H1 (cell line): ENCODE measurements around the gene RASSF10. TPM values are rescaled to one million over a fixed set of nuclear protein-coding genes. Genes with fewer than 3 reads are reported as not detected.

Experiments used
- CTCF ChIA-PET: fragments of 300-600 bp; sonication (Branson Sonifier 250); formaldehyde crosslinking; loops from one replicate; lab custom pipeline; 2021; ENCODE audit not compliant: partially characterized antibody; lab: Charles Lee
- POLR2A ChIA-PET: fragments of 300-600 bp; sonication (Branson Sonifier 250); formaldehyde crosslinking; loops from one replicate; lab custom pipeline; 2021; ENCODE audit warnings: inconsistent platforms; ENCODE audit not compliant: partially characterized antibody; lab: Charles Lee
- DNase-seq, 2 experiments: peaks; one replicate each; pipeline versions ENCODE4 v3.0.0 to v3.0.0-alpha.2; 2010 to 2022; ENCODE audit warnings: low spot score in 2 of 2, low read depth in 1 of 2, mixed read lengths in 1 of 2
- FAIRE-seq: peaks from 2 replicates; lab custom pipeline; 2011; peaks lifted over from hg19 to GRCh38; lab: Jason Lieb, UNC
- H2AFZ ChIP-seq: 2 replicates; pipeline ENCODE4 v1.8.1; 2012; ENCODE audit warnings: low read length, inconsistent platforms
- H2AK5ac ChIP-seq: 2 replicates; pipeline ENCODE4 v1.6.1; 2013; ENCODE audit warnings: low read depth, low read length
- H2BK120ac ChIP-seq: replicated peaks from 2 replicates; pipeline ENCODE3; 2013; ENCODE audit warnings: low read depth, low read length, inconsistent platforms
- H2BK12ac ChIP-seq: 2 replicates; pipeline ENCODE4 v1.6.1; 2013; ENCODE audit warnings: low read depth, low read length
- H2BK15ac ChIP-seq: 2 replicates; pipeline ENCODE4 v1.6.1; 2013; ENCODE audit warnings: low read length
- H2BK20ac ChIP-seq: 2 replicates; pipeline ENCODE4 v1.6.1; 2013; ENCODE audit warnings: low read length
- H2BK5ac ChIP-seq: 2 replicates; pipeline ENCODE4 v1.6.1; 2013; ENCODE audit warnings: low read depth, low read length
- H3K14ac ChIP-seq: 2 replicates; pipeline ENCODE4 v1.6.1; 2013; ENCODE audit warnings: inconsistent platforms; ENCODE audit not compliant: insufficient read length
- H3K18ac ChIP-seq: 2 replicates; pipeline ENCODE4 v1.6.1; 2013; ENCODE audit warnings: low read length; ENCODE audit errors: extremely low read depth
- H3K23ac ChIP-seq: 2 replicates; pipeline ENCODE4 v1.6.1; 2013; ENCODE audit warnings: inconsistent platforms; ENCODE audit not compliant: insufficient read length
- H3K23me2 ChIP-seq: 2 replicates; pipeline ENCODE4 v1.6.1; 2013; ENCODE audit warnings: low read depth, low read length
- H3K27ac ChIP-seq: 2 replicates; pipeline ENCODE4 v1.6.1; 2011; ENCODE audit warnings: low read depth, low read length, inconsistent platforms
- H3K27me3 ChIP-seq, 4 experiments: replicated peaks in 1 of 4; 1 replicate in 1 of 4; 2 replicates in 3 of 4; pipeline versions ENCODE4 v1.6.1 to v1.8.1; 2011 to 2013; ENCODE audit warnings: low read length in 3 of 4, mild to moderate bottlenecking in 3 of 4, inconsistent platforms in 2 of 4, mixed read lengths in 2 of 4, moderate library complexity in 1 of 4; ENCODE audit not compliant: control insufficient read depth in 3 of 4, insufficient read depth in 3 of 4; ENCODE audit errors: extremely low read depth in 1 of 4
- H3K36me3 ChIP-seq, 4 experiments: 2 replicates each; pipeline versions ENCODE4 v1.6.1 to v1.8.1; 2011 to 2013; ENCODE audit warnings: mild to moderate bottlenecking in 4 of 4, low read length in 3 of 4, moderate library complexity in 2 of 4, control low read depth in 1 of 4, inconsistent platforms in 1 of 4; ENCODE audit not compliant: insufficient read depth in 4 of 4, control insufficient read depth in 2 of 4
- H3K4ac ChIP-seq: replicated peaks from 2 replicates; pipeline ENCODE3; 2013; ENCODE audit warnings: low read length, low read depth, mixed read lengths, inconsistent platforms; ENCODE audit not compliant: insufficient read length
- H3K4me1 ChIP-seq, 4 experiments: replicated peaks in 1 of 4; 1 replicate in 1 of 4; 2 replicates in 3 of 4; pipeline versions ENCODE4 v1.6.1 to v1.8.1; 2011 to 2013; ENCODE audit warnings: low read length in 3 of 4, inconsistent platforms in 2 of 4, mixed read lengths in 1 of 4; ENCODE audit not compliant: insufficient read depth in 4 of 4, control insufficient read depth in 3 of 4
- H3K4me2 ChIP-seq, 2 experiments: 2 replicates each; pipeline versions ENCODE4 v1.6.1 to v1.8.1; 2011 to 2013; ENCODE audit warnings: low read depth in 2 of 2, low read length in 2 of 2, control low read depth in 1 of 2, inconsistent platforms in 1 of 2, mild to moderate bottlenecking in 1 of 2; ENCODE audit not compliant: insufficient read depth in 1 of 2
- H3K4me3 ChIP-seq, 4 experiments: fragments of 200-600, 300-600 bp in 1 of 4; sonication (generic), shearing (Covaris generic), sonication (Bioruptor Twin) in 1 of 4; 2 replicates each; pipeline versions ENCODE4 v1.5.1 to v1.8.1; 2011 to 2016; ENCODE audit warnings: low read length in 4 of 4, low read depth in 3 of 4, control low read depth in 2 of 4, inconsistent platforms in 2 of 4, mild to moderate bottlenecking in 2 of 4, mixed read lengths in 1 of 4, moderate library complexity in 1 of 4; ENCODE audit not compliant: insufficient read depth in 2 of 4; ENCODE audit errors: extremely low read depth in 1 of 4
- H3K56ac ChIP-seq: replicated peaks from 2 replicates; pipeline ENCODE3; 2013; ENCODE audit warnings: low read depth, mild to moderate bottlenecking, mixed read lengths, low read length, inconsistent platforms; ENCODE audit not compliant: insufficient read length
- H3K79me1 ChIP-seq: 2 replicates; pipeline ENCODE4 v1.6.1; 2013; ENCODE audit warnings: low read depth, low read length, control low read depth
- H3K79me2 ChIP-seq, 2 experiments: 2 replicates each; pipeline versions ENCODE4 v1.6.1 to v1.8.1; 2012 to 2013; ENCODE audit warnings: low read length in 2 of 2, mild to moderate bottlenecking in 2 of 2, inconsistent platforms in 1 of 2; ENCODE audit not compliant: insufficient read depth in 2 of 2, control insufficient read depth in 1 of 2
- H3K9ac ChIP-seq, 4 experiments: replicated peaks in 1 of 4; 1 replicate in 1 of 4; 2 replicates in 3 of 4; pipeline versions ENCODE4 v1.6.1 to v1.8.1; 2011 to 2013; ENCODE audit warnings: low read depth in 3 of 4, low read length in 3 of 4, control low read depth in 2 of 4, mild to moderate bottlenecking in 2 of 4, moderate library complexity in 2 of 4, inconsistent platforms in 1 of 4; ENCODE audit errors: extremely low read depth in 1 of 4
- H3K9me3 ChIP-seq, 2 experiments: 2 replicates each; pipeline versions ENCODE4 v1.6.1 to v1.8.1; 2012 to 2013; ENCODE audit warnings: mild to moderate bottlenecking in 2 of 2, moderate library complexity in 2 of 2, control low read depth in 1 of 2, inconsistent platforms in 1 of 2, low read depth in 1 of 2, low read length in 1 of 2, mixed read lengths in 1 of 2; ENCODE audit not compliant: insufficient read depth in 2 of 2
- H4K20me1 ChIP-seq, 2 experiments: replicated peaks in 1 of 2; 2 replicates each; pipeline versions ENCODE3 to v1.8.1; 2011 to 2013; ENCODE audit warnings: inconsistent platforms in 2 of 2, low read length in 2 of 2, mild to moderate bottlenecking in 1 of 2; ENCODE audit not compliant: insufficient read depth in 2 of 2, control insufficient read depth in 1 of 2
- H4K5ac ChIP-seq: 2 replicates; pipeline ENCODE4 v1.6.1; 2013; ENCODE audit warnings: low read length, low read depth, mixed read lengths, inconsistent platforms; ENCODE audit not compliant: insufficient read length
- H4K8ac ChIP-seq: 2 replicates; pipeline ENCODE4 v1.8.0; 2013; ENCODE audit warnings: mild to moderate bottlenecking, moderate library complexity, low read length, inconsistent platforms; ENCODE audit not compliant: insufficient read depth; ENCODE audit errors: extremely low read depth
- H4K91ac ChIP-seq: replicated peaks from 2 replicates; pipeline ENCODE3; 2013; ENCODE audit warnings: low read length, mixed read lengths, inconsistent platforms; ENCODE audit not compliant: insufficient read length
- ASH2L ChIP-seq: fragments of 200-600, 300-600 bp; sonication (generic); IDR thresholded peaks from one replicate; pipeline ENCODE4 v1.7.1; 2017; ENCODE audit warnings: low read length
- HDAC2 ChIP-seq, 2 experiments: fragments of 300-600 bp in 1 of 2; sonication (generic) in 1 of 2; IDR thresholded peaks; 2 replicates each; pipeline ENCODE4 v1.6.1; 2011 to 2012; ENCODE audit warnings: low read depth in 2 of 2, low read length in 2 of 2, mild to moderate bottlenecking in 2 of 2, moderate library complexity in 2 of 2, borderline replicate concordance in 1 of 2, inconsistent platforms in 1 of 2
- HDAC6 ChIP-seq: IDR thresholded peaks from one replicate; pipeline ENCODE4 v1.7.1; 2012; ENCODE audit warnings: low read depth, mild to moderate bottlenecking, inconsistent platforms, low read length, moderate library complexity
- KDM1A ChIP-seq: fragments of 200-600, 300-600 bp; sonication (generic); IDR thresholded peaks from 2 replicates; pipeline ENCODE4 v1.7.1; 2016; ENCODE audit warnings: mild to moderate bottlenecking, low read length, borderline replicate concordance
- RAD21 ChIP-seq, 2 experiments: IDR thresholded peaks in 1 of 2; conservative IDR thresholded peaks in 1 of 2; 2 replicates each; pipeline ENCODE4 v1.6.1; 2011; ENCODE audit warnings: low read depth in 2 of 2, low read length in 2 of 2, improper control_type of control experiment in 1 of 2, inconsistent platforms in 1 of 2, mild to moderate bottlenecking in 1 of 2, moderate library complexity in 1 of 2
- SIRT6 ChIP-seq: IDR thresholded peaks from one replicate; pipeline ENCODE4 v1.7.1; 2012; ENCODE audit warnings: low read length, inconsistent platforms
- SUZ12 ChIP-seq: fragments of 200-600 bp; sonication (generic); IDR thresholded peaks from 2 replicates; pipeline ENCODE4 v1.6.1; 2012; ENCODE audit warnings: mild to moderate bottlenecking, inconsistent platforms, low read length, moderate library complexity, mixed read lengths
- TEAD4 ChIP-seq: IDR thresholded peaks from 2 replicates; pipeline ENCODE4 v1.6.1; 2012; ENCODE audit warnings: low read depth, low read length, inconsistent platforms, mixed read lengths
- WGBS, 2 experiments: shearing (Covaris generic) in 1 of 2; methylation state at CpG; one replicate each; pipeline versions ENCODE4 v1.1.6 to v1.1.7; 2013 to 2015; ENCODE audit warnings: low lambda C conversion rate in 2 of 2, mixed read lengths in 2 of 2, inconsistent platforms in 1 of 2, low coverage in 1 of 2, missing lambda C conversion rate in 1 of 2; ENCODE audit not compliant: insufficient replicate concordance in 2 of 2, insufficient coverage in 1 of 2, insufficient read length in 1 of 2; ENCODE audit errors: extremely low coverage in 1 of 2, missing lambda C conversion rate in 1 of 2; 5-methylcytosine and 5-hydroxymethylcytosine counted together
- polyA plus RNA-seq, 7 experiments: library from polyadenylated mRNA; depleted of rRNA in 3 of 7; stranded (reverse) in 5 of 7; unstranded in 2 of 7; fragments of >200 nt in 5 of 7; fragments of 200-250 nt in 2 of 7; gene quantifications; 1 replicate in 5 of 7; 2 replicates in 1 of 7; 4 replicates in 1 of 7; pipeline versions ENCODE4 v1.2.1 to v1.2.3, GENCODE V29; 2011 to 2013; ENCODE audit warnings: missing spikeins in 2 of 7, mixed read lengths in 2 of 7
- total RNA-seq: library from RNA; stranded (reverse); fragmentation: NEBNext Ultra II Directional; extraction: Animal tissue kit (Norgen Biotek cat#: 25700); gene quantifications from 2 replicates; pipeline ENCODE4 v1.2.1, GENCODE V29; 2021
- TF ChIP-seq, protein P1 (sequence below): IDR thresholded peaks from 2 replicates; pipeline ENCODE4 v1.6.1; 2011; ENCODE audit warnings: low read length, improper control_type of control experiment

RASSF10 gene
- total and polyA plus RNA-seq, 2 of the 8 experiments (the other 6 are each of a cell fraction or from before 2014, with no cell fraction given): 0.51 to 1.8 TPM

DNA sequence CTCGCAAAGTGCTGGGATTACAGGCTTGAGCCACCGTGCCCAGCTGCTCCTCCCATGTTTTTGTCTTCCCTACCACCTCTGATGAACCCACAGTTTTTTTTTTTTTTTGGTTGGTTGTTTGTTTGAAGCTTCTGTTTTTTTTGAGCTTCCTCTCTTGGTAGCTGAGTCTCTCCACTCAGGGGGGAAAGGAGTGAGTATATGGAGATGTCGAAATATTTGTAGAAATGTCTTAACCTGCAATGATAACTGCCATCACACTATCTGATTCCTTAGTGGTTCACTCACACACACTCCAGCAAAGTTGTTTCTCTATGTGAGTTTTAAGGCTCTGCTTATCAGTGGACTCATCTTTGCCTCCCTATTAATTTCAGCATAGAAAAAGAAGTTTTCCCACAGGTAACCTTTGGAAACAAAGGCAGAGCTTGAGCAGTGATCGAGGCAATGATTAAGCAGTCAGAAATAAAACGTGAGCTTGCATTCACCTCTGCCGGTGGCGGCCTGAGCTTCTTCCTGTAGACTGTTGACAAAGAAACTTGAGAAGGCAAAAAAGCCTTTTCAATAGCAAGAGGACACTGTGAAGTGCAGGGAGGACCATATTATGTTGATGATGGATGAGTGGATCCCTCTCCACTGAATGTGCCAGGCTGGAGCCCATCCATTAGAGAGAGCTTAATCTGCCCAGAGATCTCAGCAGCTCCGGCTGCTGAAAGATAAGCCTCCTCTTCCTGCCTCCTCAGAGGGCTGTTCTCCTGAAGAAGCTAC lies 29.0 kb upstream of the RASSF10 start:
- Histone ChIP-seq H3K56ac (no peak overlapping the region), H4K5ac (no peak overlapping the region), H2BK20ac (no peak overlapping the region), H4K20me1 (no peaks in the 10 kb centered on the region), H4K91ac (no peak overlapping the region), H3K23ac (no peak overlapping the region), H2BK5ac (no peak overlapping the region), H3K27ac (no peak overlapping the region), H3K4ac (no peak overlapping the region), H3K23me2 (no peaks in the 10 kb centered on the region; the same call in 1 of the 2 replicates), H3K79me1 (no peaks in the 10 kb centered on the region), H3K9ac (no peak overlapping the region), H3K9me3 (no peaks in the 10 kb centered on the region), H3K18ac (no peak overlapping the region), H3K27me3 (no peaks in the 10 kb centered on the region), H2BK120ac (no peak overlapping the region), H2AK5ac (no peak overlapping the region), H2BK12ac (no peak overlapping the region), H2AFZ (peak overlapping the region; percentile 6; the same call in 1 of the 2 replicates), H3K4me3 (no peak overlapping the region), H3K36me3 (no peaks in the 10 kb centered on the region), H2BK15ac (no peak overlapping the region), H3K4me1 (no peaks in the 10 kb centered on the region), H4K8ac (no peak overlapping the region), H3K14ac (no peak overlapping the region), H3K79me2 (no peaks in the 10 kb centered on the region), H3K4me2 (no peak overlapping the region)
- FAIRE-seq: no peak
- no peak for DNase-seq
- ChIA-PET CTCF (interaction anchor here (0.7 to 13.1 kb wide), 17 partner anchors 15 to 1427 kb away, joined by 3 to 116 read pairs (median 3); no protein-coding TSS in a partner anchor), POLR2A (interaction anchor here (1.1 kb wide), 1 partner anchor 73 kb away, joined by 3 read pairs; no protein-coding TSS in a partner anchor)
- 81% methylated on average over 8 of the region's 8 CpGs; no CpG with 5 or more reads in 1 of the 2 experiments for WGBS, 2 experiments
- TF ChIP-seq ASH2L (no peak), SUZ12 (no peak), RAD21 (IDR thresholded peaks at IDR 0.05 in 1 of 2, conservative IDR thresholded peaks at IDR 0.05 in 1 of 2; ENCODE audit: low read depth in 2 of 2, low read length in 2 of 2) (no peak), HDAC6 (no peak), SIRT6 (no peak), HDAC2 (IDR thresholded peaks at IDR 0.05; ENCODE audit: borderline replicate concordance in 1 of 2, low read depth in 2 of 2, low read length in 2 of 2) (no peak), TEAD4 (no peak), KDM1A (no peak)
- TF ChIP-seq, protein P1, sequence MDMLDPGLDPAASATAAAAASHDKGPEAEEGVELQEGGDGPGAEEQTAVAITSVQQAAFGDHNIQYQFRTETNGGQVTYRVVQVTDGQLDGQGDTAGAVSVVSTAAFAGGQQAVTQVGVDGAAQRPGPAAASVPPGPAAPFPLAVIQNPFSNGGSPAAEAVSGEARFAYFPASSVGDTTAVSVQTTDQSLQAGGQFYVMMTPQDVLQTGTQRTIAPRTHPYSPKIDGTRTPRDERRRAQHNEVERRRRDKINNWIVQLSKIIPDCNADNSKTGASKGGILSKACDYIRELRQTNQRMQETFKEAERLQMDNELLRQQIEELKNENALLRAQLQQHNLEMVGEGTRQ: no peak
